Mucosa of stomach (tissue), 1 donor: ENCODE measurements around the gene DLEU7.

Experiments
- H3K27me3 ChIP-seq: one replicate; pipeline ENCODE4 v1.7.0; 2013; ENCODE audit warnings: mild to moderate bottlenecking, low read length; ENCODE audit not compliant: control insufficient read depth, insufficient read depth
- H3K36me3 ChIP-seq: one replicate; pipeline ENCODE4 v1.7.0; 2013; ENCODE audit warnings: low read length; ENCODE audit not compliant: control insufficient read depth, insufficient read depth
- H3K4me1 ChIP-seq: one replicate; pipeline ENCODE4 v1.7.0; 2013; ENCODE audit warnings: mild to moderate bottlenecking, low read length; ENCODE audit not compliant: control insufficient read depth, insufficient read depth
- H3K4me3 ChIP-seq: one replicate; pipeline ENCODE4 v1.7.0; 2013; ENCODE audit warnings: low read length
- H3K9ac ChIP-seq: one replicate; pipeline ENCODE4 v1.7.0; 2013; ENCODE audit warnings: mild to moderate bottlenecking, low read length, moderate library complexity
- H3K9me3 ChIP-seq: one replicate; pipeline ENCODE4 v1.7.0; 2013; ENCODE audit warnings: mild to moderate bottlenecking, low read length, moderate library complexity; ENCODE audit not compliant: control insufficient read depth
- donor health status: Pancreatic carcinoma.

DLEU7 gene

DNA sequence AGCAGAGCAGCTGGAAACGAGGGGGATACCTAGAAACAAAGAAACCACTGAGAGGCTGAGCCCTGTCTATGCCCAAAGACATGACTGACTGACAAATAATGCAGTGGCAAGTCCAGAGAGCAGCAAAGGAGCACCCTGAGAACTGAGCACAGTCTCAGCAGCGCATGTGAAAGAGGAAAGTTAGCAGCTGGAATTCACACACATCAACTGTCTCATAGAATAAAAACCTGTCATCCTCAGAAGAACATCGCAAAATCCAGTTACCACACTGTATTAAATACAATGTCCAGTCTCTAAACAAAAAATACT is 24.1 kb upstream of the DLEU7 start:
- H3K4me1 ChIP-seq: no peaks in the 10 kb centered on the region
- no peaks in the 10 kb centered on the region for H3K9me3 ChIP-seq
- no peaks in the 10 kb centered on the region for H3K36me3 ChIP-seq
- H3K27me3 ChIP-seq: peaks cover 2% of the 10 kb centered on the region
- no peak overlapping the region for H3K9ac ChIP-seq
- no peak overlapping the region for H3K4me3 ChIP-seq

DNA sequence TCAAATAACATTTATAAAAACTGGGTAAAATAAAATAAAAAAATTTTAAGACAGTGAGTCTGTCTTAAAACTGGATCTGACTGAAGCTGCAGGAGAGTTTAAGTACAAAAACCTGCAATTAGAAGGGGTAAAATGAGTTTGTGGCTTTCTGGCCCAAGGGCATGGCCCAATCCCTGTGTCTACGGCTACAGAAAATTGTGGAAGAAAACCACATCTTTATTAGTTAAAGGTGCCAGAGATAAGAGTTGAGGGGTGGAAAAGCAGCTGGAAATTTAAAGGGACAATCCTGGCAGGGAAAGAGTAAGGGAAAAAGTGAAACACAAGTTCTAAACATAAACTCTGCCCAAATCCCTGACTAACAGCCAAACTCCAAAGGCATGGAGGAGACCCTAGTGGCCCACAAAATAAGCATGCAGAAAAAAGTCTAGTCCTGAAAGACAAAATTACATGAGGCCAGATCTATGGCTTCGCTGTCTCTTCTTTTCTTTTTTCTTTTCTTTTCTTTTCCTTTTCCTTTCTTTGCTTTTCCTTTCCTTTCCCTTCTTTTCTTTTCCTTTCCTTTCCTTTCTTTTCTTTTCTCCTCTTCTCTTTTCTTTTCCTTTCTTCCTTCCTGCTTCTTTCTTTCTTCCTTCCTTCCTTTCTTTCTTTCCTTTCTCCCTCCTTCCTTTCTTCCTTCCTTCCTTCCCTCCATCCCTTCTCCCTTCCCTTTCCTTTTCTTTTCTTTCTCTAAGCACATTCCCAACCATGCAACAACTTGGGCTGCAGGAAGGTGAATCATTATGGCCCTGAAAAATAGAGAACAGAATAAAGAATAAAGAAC is 23.5 kb upstream of the DLEU7 start:
- no peaks in the 10 kb centered on the region for H3K9me3 ChIP-seq
- H3K36me3 ChIP-seq: no peaks in the 10 kb centered on the region
- no peak overlapping the region for H3K4me3 ChIP-seq
- no peak overlapping the region for H3K9ac ChIP-seq
- no peaks in the 10 kb centered on the region for H3K4me1 ChIP-seq
- peaks cover 2% of the 10 kb centered on the region for H3K27me3 ChIP-seq

DNA sequence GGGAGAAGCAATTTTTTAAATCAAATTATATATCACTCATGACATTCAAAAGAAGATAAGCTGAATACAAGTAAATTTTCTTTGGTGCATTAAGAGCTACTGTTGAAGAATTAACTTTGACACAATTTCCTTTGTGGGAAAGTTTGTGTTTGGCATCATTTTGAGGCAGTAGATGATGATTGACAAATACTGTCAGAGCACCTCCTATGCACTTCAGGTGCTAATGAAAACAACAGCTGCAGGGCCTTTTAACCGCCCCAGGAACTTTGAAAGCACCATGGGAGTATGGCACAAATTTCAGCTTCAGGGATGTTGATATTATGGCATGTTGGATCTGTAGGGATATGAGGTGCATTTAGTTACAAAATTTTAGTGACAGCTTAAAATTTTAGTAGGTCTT is 21.0 kb upstream of the DLEU7 start:
- no peaks in the 10 kb centered on the region for H3K36me3 ChIP-seq
- H3K4me1 ChIP-seq: no peaks in the 10 kb centered on the region
- no peak overlapping the region for H3K4me3 ChIP-seq
- peaks cover 2% of the 10 kb centered on the region for H3K27me3 ChIP-seq
- no peak overlapping the region for H3K9ac ChIP-seq
- no peaks in the 10 kb centered on the region for H3K9me3 ChIP-seq

DNA sequence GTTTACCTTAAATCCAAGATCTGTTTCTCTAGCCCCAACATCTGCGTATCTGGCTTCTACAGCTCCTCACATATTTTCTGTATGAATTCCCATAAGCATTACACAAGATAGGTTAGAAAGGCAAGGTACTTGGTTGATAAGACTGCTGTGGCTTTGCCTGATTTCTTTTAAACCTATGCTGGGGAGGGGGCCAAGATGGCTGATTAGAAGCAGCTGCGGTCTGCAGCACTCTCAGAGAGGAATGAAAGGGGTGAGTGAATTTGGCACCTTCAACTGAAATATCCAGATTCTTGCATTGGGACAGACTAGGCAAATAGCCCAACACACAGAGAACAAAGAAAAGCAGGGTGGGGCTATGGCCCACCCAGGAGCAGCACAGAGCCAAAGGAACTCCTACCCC is 12.2 kb upstream of the DLEU7 start:
- no peaks in the 10 kb centered on the region for H3K4me1 ChIP-seq
- no peak overlapping the region for H3K4me3 ChIP-seq
- no peaks in the 10 kb centered on the region for H3K36me3 ChIP-seq
- H3K9me3 ChIP-seq: no peaks in the 10 kb centered on the region
- H3K9ac ChIP-seq: no peak overlapping the region
- no peaks in the 10 kb centered on the region for H3K27me3 ChIP-seq

DNA sequence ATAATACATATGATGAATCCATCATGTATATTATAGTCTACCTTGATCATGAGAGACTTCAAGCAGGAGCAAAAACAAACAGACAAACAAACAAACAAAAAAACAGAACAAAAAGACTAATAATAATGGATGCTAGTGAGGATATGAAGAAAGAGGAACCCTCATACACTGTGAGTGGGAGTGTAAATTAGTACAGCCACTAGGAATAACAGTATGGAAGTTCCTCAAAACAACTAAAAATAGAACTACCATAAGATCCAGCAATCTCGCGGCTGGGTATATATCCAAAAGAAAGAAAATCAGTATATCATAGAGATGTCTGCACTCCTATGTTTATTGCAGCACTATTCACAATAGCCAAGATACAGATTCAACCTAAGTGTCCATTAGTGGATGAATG is 7.0 kb upstream of the DLEU7 start:
- Histone ChIP-seq H3K9ac (no peak overlapping the region), H3K4me1 (no peaks in the 10 kb centered on the region), H3K27me3 (no peaks in the 10 kb centered on the region), H3K9me3 (no peaks in the 10 kb centered on the region), H3K36me3 (no peaks in the 10 kb centered on the region), H3K4me3 (no peak overlapping the region)

DNA sequence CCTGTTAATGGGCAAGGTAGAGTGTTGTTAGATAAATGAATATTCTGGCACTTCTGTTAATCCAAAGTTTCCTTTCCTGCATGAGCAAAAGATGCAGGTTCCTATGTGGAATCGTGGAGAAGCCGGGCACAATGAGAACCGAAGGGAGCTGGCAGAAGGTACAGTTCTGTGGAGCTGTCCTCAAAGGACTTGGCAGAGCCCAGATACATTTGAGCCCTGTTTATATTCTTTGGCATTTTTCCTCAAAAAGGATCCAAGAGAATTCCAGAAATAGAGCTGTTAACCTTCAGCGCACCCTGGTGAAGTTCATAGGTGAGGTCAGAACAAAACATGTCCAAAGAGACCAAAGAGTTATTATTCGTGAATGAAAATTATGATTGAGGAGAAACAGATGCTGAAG is 4.0 kb upstream of the DLEU7 start:
- Histone ChIP-seq H3K9ac (no peak overlapping the region), H3K36me3 (no peaks in the 10 kb centered on the region), H3K4me1 (no peaks in the 10 kb centered on the region), H3K4me3 (no peak overlapping the region), H3K27me3 (peaks cover 18% of the 10 kb centered on the region), H3K9me3 (no peaks in the 10 kb centered on the region)

DNA sequence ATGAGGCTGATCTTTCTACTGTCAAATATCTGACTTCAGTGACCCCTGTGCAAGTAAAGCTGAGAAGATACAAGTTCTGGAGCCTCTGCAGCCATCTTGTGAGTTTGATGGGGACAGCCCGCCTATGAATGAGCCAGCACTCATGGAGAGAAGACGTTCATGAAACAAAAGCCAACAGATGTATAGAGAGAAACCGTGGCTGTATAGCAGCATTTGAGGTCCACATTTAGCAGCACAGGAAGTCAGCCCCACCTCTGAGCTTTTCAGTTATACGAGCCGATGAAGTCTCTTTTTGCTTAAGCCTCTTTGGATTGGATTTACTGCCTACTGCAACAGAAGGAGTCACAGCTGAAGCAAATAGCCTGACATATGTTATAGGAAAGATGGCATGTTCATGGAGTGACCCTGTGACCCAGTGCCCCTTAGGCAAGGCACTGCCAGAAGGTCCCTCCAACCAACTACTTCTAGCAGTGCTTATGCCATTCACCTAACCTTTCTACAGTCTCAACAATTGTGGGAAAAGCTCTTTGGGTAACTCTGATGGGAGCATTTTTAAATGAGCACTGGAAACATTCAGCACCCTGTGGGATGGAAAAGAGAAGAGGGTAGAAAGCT is 3.5 kb upstream of the DLEU7 start:
- H3K4me3 ChIP-seq: no peak overlapping the region
- no peaks in the 10 kb centered on the region for H3K9me3 ChIP-seq
- no peaks in the 10 kb centered on the region for H3K4me1 ChIP-seq
- peaks cover 23% of the 10 kb centered on the region for H3K27me3 ChIP-seq
- no peak overlapping the region for H3K9ac ChIP-seq
- no peaks in the 10 kb centered on the region for H3K36me3 ChIP-seq

DNA sequence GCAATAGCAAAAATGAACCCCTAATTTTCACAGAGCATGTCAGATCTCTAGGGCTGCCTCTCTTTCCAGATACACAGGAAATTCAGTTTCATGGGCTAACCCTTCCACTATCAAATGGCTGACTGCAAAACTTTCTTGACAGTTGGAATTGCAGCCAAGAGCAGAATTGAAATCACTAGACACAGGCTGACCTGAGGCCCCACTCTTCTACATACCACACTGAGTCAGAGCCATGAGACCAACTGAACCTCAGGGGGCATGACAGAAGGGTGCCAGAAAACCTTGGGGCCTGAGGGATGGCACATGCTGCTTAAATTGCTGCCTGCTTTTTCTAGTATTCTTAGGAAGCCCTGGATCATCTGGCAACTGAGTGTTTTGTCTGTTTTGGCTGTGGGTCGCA is 1.7 kb upstream of the DLEU7 start:
- H3K4me3 ChIP-seq: no peak overlapping the region
- H3K9me3 ChIP-seq: no peaks in the 10 kb centered on the region
- no peak overlapping the region for H3K9ac ChIP-seq
- H3K27me3 ChIP-seq: peaks cover 25% of the 10 kb centered on the region
- H3K36me3 ChIP-seq: no peaks in the 10 kb centered on the region
- H3K4me1 ChIP-seq: no peaks in the 10 kb centered on the region

DNA sequence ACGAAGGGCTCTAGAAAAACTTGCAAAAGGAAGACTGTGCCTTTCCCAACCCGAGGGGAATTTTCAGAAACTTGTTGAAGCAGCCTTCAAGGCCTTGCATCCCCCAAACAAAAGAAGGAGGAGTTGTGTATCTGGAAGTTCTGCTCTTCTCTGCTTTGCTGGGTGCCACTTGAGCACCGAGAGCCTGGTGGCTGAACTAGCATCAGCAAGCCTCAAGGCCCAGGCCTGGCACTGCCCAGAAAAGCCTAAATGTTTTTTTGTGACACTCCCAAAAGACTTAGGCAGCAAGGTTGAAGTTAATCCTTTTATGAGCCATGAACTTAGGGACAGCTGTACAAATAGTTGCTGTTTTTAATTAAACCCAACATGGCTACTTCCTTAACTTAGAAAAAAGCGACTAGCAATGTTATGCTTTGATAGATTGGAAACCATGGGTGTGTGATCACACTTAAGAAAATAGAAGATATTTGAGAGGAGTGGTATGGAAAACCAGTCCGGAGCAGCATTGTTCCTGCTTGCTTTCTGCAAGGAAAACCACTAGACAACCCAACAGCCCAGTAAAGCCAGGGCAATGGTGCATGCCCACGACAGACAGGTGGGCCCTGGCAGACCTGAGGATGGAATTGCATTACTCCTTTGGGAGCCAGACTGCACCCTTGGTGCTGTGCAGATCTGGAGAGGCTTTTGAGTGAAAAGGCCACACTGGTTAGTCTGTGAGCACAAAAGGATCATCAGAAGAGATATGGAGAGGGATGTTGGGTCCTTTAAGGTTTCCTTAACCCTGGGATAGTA is 788 bp upstream of the DLEU7 start:
- H3K9ac ChIP-seq: no peak overlapping the region
- H3K4me1 ChIP-seq: no peaks in the 10 kb centered on the region
- H3K27me3 ChIP-seq: peaks cover 25% of the 10 kb centered on the region
- no peaks in the 10 kb centered on the region for H3K36me3 ChIP-seq
- H3K9me3 ChIP-seq: no peaks in the 10 kb centered on the region
- no peak overlapping the region for H3K4me3 ChIP-seq

DNA sequence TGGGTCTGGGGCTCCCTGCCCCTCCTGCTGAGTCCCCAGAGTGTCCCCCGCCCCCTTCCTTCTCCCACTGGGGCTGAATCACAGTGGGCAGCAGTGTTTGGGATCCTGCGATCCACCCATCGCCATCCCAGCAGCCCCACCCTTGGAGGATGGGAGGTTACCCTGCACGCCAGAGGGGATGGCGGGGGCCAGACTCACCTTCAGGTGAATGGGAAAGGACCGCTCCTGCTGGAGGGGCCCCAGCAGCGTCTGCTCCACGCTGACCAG is 569 bp downstream of the DLEU7 start:
- no peak overlapping the region for H3K4me3 ChIP-seq
- no peaks in the 10 kb centered on the region for H3K4me1 ChIP-seq
- H3K27me3 ChIP-seq: peaks cover 25% of the 10 kb centered on the region
- no peaks in the 10 kb centered on the region for H3K9me3 ChIP-seq
- no peak overlapping the region for H3K9ac ChIP-seq
- no peaks in the 10 kb centered on the region for H3K36me3 ChIP-seq

DNA sequence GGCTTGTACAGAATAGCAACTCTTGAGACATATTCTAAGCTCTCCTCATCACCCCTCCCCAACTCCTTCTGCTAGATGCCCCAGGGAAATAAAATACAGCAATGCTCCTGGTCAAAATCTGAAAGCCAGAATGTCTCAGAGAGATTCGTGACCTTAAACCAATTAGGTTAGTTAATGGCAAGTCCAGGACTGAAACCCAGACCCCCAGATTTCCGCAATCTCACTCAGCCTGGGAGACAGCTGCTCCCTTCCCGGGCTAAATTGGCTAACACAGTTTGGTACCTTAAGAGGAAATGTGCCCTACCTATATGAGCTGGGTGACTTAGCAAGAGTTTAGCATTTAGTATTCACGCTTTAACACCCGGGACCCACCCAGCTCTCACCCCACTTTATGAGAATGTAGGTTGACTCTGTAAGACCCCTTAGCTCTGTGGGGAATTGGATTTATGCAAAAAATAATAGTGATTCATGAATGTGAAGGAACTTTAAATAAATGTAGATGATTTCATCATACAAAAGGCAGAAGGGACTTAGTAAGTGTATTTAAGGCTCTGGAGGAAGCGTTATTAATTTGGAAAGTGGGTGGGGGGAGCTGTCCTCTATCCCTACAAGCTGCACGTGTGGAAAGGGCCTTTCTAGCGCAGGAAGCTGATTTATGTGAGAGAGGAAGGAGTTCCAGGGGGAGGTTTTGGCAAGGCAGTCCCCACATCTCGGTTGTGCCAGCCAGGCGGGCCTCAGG is 1.1 kb downstream of the DLEU7 start:
- Histone ChIP-seq H3K4me3 (no peak overlapping the region), H3K27me3 (peaks cover 25% of the 10 kb centered on the region), H3K9ac (no peak overlapping the region)

DNA sequence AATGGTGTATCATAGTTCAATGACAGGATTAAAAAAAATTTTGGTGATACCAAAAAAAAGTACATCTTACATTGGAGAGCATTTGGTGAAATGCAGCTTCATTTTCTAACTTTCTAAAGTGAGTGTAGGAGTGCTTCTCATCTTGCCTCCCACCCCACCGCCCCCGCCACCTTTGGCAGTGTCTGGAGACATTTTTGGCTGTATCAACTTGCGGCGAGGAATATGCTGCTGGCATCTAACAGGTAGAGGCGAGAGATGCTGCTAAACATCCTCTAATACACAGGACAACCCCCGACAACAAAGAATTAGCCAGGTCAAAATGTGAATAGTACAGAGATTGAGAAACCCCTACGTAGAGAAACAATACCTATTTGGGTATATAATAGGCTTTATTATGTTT is 1.7 kb downstream of the DLEU7 start:
- Histone ChIP-seq H3K4me1 (no peaks in the 10 kb centered on the region), H3K27me3 (peaks cover 25% of the 10 kb centered on the region), H3K9ac (no peak overlapping the region), H3K4me3 (no peak overlapping the region), H3K36me3 (no peaks in the 10 kb centered on the region), H3K9me3 (no peaks in the 10 kb centered on the region)

More for the DNA sequence above, 1.1 kb downstream of the DLEU7 start:
- no peaks in the 10 kb centered on the region for H3K36me3 ChIP-seq
- no peaks in the 10 kb centered on the region for H3K4me1 ChIP-seq
- H3K9me3 ChIP-seq: no peaks in the 10 kb centered on the region
